Stimulated activated CD4-positive, alpha-beta T cell treated with anti-CD3 and anti-CD28 coated beads, TNF-alpha, amount 100 ng/mL, for 48 hours (primary cell): ENCODE measurements around the gene TAOK1.

Experiments
- DNase-seq, 3 donors: peaks; one replicate each; pipeline ENCODE4 v3.0.0-alpha.2; 2020; ENCODE audit warnings: low read depth in 3 of 3

Gene TAOK1

DNA sequence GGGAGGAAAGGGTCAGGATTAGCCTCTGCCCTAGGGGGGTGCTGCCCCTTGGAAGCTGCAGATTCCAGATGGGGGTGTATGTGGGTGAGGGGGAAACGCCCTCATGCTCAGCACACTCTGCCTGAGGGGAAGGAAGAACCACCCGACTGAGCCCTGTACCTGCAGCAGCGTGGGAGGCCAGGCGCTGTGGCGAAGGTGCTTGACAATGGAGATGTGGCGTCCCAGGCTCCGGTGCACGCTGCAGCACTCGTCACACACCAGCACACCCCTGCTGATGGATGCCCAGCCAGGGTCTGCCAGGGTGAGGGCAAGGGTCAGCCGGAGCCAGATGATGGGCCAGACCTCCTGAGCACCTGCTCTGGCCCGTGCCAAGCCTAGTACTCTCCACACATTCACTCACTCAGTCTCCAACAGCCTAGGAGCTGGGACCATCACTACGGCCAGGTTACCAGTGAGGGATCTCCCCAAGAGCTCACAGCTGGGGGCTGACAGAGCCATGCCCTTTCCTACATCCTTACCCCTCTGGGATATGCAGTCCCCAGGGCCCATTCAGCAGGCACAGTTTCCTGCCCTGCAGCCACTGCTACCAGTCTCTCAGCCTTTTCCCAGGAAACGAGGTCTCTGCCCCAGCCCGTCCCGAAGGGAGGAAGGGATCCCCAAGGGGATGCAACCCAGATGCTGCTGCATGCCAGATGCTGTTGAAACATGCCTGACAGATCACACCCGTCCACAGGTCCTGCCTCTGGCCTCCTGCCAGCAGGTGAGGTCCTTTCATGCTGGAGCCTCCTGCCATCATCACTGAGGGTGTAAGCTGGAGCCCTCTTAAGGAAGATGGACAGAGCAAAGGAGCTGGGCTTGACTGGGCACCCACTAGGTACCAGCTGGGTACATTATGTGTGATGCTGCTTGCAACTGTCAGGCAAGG lies 193.4 kb downstream of the TAOK1 start:
- no peak for DNase-seq

DNA sequence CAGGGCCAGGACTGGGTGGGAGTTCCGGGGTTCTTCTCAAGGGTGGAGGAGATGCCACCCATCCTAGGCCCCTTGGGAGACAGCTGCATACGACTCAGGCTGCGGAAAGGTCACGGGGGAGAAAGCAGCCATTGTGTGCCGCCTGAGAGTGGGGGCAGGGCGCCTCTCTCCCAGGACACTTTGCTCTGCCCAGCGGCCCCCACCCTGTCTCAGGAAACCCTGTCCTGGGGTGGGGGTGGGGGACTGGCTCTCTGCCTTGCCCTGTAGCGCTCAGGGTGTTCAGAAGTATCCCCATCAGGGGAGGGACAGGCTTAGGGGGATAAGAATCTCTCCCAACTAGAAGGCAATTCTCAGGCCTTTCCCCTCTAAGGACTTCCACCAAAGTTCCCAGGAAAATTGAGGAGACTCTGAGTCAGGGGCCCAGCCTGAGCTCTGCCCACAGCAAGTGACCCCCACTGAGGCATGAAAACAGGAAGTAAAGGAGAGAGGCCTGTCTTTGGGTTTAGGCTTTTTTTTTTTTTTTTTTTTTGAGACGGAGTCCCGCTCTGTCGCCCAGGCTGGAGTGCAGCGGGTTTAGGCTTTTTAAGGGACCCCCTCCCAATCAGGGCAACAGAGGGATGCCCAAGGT lies 194.4 kb downstream of the TAOK1 start:
- no peak for DNase-seq

DNA sequence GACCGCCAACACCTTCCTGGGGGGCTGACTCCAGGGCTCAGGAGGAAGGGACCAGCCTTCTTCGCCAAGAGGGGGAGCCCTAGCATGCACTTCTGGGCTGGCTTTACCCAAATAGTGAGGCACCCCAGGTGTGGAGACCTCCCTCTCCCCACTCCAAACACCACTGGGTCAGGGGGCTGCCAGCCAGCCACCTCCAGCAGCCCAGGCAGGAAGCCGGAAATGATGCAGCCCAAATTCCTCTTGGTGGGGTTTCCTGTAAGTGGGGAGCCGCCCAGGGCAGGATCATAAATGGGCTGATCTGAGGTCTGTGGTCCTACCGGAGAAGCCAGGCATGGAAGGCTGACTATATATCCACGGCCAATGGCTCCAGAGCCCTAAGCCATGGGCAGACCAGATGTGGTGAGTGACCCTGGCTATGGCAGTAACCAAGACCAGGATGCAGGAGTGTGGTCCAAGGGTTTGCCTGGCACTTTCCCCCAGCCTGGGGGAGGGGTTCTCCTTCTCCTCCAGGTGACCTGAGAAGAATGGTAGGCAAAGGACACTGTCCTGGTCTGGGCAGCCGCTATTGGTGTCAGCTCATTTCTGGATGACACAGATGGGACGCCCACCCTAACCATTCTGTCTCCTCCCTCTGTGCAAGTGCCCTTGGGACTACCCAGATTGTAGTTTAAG lies 195.1 kb downstream of the TAOK1 start:
- DNase-seq: no peak

DNA sequence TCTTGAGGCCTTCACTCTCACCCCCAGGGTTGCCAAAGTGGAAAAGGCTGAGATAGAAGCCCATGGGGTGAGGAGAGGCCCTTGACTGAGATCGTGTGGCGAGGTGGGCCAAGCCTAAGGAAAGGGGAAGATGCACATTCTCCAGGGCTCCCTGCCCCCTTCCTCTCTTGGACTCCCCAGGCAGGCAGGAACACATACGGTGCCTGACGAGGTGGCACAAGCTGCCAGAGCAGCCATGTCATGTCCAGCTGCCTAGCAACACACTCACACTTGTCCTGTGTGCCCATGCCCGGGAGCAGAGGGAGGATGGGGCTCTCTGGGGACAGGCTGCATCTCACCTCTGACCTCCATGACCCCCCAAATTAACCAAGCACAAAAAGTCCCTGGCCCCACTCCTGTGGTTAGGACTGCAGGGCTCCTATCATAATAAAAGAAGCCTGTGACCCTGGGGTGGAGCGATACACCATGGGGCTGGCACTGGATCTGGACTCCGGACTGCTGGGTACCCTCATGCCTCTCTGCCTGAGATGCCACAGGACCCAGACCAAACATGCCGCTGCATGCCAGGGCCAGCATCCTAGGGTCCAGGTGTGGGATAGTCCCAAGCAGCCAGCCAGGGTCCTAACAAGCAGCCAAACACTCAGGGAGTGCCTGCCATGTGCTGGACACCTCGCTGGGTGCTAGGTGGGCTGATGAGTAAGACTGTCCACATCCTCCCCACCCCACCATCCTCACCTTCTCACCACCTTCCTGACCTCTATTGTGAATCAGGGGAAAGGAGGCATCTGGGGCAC lies 196.7 kb downstream of the TAOK1 start:
- DNase-seq: no peak

DNA sequence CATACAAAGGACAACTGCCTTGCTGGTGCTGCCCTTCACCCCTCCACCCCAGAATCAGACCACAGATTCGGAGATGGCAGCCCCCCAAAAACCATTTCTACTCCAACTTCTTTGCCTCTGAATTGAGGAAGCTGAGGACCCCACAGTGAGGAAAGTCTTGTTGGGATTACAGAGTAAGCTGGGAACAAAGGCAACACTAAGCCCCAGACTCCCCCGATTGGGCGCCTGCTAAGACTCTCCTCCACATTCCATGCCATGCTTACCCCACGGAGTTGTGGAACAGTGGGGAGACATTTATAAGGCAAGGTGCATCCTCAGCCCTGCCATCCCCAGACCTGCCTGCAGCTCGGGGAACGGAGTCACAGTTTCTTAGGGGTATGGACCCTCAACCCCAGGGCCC lies 197.4 kb downstream of the TAOK1 start:
- no peak for DNase-seq

DNA sequence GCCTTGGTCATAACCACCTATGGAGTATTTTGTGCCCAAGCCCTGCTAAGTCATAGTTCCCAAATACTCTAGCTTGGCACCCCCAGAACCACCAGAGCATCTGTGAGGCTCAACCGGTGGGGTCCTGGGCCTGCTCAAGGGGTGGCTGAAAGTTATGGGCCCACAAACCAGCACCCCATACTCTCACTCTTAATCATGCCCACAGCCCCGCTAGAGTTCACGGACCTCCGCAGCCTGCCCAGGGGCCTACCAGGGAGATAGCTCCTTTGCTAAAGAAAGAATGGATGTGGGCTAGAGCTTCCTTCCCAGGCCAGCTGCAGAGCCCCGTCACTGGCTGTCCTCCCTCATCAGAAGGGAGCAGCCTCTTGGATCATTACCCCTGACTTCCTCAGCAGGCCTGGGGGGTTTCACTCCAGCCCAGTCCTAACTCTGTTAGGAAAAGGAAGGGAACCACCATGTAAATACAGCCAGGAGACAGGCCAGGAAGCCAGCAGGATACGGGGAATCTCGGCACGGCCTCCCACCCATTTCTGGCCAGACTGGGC lies 197.9 kb downstream of the TAOK1 start:
- DNase-seq: no peak

DNA sequence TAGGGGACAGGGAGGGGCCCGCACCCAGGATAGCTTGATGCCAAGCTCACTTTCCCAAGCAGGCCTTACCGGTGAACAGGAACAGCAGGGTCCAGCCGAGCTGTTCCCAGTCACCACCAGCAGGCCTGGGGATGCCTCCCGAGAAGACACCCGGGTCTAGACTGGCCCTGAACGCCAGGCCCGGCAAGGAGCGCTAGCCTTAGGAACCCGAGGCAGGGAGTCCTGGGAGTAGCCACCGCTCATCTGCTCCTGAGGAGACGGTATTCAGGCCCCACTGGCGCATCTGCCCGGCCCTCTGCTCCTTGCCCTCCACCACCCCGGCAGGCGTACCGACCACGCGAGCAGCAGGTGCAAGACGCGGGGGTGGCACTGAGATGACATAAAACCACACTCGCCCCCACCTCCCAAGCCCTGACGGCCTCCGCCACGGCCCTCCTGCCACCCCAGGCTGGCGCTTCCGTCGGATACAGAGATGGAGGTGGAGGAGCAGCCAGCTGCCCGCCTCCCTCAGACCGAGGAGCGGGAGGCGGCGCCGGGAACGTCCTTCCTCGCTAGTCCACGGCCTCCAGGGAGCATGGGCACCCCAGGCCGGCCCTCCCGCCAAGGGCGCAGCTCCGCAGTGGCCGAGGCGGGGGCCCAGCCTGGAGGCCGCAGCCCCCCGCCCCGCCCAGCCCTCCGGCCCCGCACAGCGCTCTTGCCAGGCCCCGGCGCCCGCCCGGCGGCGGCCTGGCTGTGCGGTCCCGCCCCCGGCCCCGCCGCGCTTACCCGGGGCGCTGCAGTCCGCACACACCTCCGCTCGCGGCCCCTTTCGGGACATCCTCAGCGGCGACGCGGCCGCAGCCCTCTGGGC lies 198.6 kb downstream of the TAOK1 start:
- DNase-seq: no peak

DNA sequence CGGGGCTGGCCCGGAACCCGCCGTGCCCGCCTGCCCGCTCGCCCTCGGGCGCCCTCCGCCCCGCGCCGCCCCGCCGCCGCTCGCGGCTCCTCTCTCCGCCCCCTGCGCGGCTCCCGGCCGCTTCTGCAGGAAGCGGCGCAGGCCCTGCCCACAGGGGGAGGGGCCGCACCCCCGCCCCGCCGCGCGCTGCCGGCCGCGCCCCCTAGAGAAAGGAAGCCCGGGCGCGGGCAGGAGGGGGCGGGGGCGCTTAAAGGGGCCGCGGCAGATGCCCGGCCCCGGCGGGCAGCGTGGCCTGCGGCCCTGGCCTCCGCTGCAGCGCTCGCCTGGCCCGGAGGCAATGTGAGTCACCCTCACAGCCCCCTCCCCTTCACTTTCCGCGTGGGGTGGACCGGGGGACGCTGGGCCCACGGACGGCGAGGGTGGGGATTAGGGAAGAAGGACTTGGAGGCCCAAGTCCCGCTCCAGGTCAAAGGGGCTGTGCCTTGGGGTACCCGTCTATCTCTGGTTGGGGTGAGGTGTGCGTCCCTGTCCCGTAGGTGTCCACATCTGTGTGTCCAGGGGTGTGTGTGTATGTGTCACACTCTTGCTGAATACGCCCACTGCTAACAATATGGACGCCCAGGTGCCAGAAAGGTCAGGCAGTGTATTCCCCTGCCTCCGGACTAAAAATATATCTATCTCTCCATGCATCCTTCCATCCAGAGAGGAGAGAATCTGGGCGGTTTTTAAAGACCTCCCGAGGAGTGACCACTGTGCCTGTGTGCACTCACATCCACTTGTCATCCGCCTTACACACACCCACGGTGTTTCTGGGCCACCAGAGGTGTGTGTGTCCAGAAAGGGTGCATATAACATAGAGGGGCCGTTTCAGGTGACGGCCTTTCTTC lies 199.6 kb downstream of the TAOK1 start, which contains the start of gene GIT1:
Gene GIT1 (minus strand): TSS at position 125 of the 887 bp plus-strand sequence. CDS start 270 bp downstream, outside the sequence.
- DNase-seq: peak in 2 of 3 donors; percentile 69 to 79

DNA sequence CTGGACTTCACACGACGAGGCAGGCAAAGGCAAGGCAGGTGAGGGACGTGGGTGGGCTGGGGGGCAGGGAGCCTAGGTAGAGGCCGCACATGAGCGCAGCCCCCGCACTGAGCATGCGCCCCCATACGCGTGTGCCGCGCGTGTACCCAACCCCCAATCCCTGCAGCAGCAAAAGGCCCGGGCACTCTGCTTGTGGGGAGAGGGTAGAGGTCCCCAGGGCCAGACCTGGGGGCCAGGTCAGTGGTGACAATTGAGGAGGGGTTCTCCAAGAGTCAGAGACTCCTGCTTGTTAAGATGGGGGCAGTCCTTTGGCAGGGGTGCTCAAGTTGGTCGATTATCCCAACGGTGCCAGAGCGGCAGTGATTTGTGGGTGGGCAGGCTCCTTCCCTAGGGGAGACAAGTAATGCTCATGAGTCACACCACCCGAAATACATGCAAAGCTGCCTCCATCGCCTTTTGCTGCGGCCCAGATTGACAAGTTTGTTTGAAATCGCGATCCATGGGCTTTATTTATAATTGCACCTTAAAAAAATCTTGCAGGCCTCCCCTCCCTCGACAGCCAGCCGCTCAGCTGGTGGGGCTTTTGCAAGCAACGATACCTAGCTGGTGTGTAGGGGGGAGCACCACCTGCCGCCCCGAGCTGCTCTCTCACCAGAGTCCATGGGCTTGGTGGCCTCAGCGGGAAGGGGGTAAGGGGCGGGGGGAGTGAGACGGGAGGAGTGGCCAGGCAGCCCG lies 200.4 kb downstream of the TAOK1 start:
- DNase-seq: no peak

DNA sequence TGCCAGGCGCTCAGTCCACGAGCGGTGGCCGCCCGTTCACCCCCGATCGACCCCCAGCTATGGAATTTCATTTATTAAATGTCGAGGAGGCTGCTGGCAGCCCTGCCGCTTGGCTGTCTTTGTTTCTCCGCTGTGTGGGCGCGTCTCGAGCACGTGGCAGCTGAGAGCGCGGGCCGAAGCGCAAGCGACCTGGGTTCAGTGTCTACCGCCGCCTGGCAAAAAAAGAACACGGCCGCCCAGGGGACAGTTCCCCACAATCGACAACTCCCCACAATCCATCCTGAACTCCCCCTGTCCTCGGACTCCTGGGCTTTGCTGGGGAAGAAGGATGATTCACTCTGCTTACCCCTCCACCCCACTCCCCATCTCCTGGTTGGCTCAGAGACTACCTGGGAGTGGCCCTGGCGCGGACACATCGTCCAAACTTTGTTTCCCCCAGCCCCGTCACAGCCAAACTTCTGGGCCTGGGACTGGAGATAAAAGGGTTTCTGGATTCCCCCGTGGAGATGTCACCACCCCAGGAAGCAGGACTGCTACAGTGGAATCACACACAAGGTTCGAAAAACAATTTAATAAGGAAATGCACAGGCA lies 201.1 kb downstream of the TAOK1 start:
- DNase-seq: no peak

DNA sequence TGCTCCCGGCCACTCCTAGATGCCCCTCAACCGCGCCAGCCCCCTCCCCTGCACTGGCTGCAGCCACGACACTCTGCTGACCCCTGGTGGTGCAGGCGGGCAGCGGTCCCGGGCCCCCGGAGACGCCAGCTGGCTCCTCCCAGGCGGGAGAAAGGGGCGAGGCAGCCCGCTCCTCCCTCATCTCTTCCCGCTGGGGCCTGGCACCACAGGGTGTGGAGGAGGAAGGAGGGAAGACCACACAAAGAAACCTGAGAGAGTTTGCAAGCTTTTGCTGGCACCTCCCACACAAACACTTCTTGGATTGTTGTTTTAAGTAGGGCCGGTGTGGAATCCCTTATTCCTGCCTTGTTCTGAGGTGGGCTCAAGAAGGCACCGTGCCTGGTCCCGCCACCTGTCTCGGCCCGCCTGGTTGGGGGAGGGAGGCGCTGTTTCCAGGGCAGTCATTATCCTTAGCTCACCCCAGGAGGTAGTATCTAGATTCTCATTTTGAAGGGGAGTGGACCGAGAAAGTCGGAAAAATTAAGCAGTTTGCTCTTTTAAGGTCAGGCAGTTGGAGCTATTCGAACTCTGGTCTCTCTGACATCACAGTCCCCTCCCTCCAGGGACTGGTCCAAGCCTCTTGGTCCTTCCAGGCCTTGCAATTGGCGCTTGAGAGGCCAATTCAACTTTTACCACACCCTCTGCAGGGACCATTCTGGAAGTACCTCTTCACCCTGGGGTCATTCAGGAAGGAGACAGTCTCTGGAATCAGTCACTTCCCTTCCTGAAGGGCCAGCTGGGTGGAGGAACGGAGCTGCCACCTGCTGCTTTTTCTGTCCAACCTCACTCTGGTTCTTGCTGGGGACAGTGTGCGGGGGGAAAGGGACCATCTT lies 201.8 kb downstream of the TAOK1 start:
- peak; percentile 68 to 88 (median 72) for DNase-seq

DNA sequence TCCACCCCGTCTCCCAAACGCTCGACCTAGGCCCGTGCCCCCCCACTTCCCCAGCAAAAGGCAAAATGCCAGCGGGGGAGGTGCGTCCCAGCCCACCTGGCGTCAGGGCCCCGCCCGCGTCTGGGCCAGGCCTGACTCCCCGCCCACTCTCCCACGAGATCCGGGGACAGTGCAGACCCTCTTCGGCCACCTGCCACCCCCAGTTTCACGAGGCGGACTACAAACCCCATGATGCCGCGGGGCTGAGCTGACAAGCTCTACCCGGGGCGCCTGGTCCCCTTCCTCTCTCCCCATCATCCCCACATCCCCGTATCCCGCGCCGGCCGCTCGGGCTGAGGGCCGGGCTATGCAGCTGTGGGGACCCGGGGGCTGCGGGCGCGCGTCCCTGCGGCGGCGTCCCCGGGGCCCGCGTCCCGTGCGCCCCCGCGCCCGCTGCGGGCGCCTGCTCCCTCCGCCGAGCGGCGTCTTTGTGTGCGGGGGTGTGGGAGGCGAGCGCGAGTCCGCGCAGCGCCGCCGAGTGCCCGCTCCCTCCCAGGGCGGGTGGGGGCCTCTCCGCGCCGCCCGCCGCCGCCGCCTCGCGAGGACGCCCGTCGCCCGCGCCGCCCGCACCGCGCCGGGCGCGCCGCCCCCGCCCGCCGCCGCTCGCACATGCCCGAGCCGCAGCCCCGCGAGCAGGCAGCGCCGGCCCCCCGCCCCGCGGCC lies 202.8 kb downstream of the TAOK1 start, which contains the start of gene ANKRD13B:
Gene ANKRD13B (plus strand): TSS at position 283 of the 702 bp plus-strand sequence. CDS start 490 bp downstream, outside the sequence.
- no peak for DNase-seq

DNA sequence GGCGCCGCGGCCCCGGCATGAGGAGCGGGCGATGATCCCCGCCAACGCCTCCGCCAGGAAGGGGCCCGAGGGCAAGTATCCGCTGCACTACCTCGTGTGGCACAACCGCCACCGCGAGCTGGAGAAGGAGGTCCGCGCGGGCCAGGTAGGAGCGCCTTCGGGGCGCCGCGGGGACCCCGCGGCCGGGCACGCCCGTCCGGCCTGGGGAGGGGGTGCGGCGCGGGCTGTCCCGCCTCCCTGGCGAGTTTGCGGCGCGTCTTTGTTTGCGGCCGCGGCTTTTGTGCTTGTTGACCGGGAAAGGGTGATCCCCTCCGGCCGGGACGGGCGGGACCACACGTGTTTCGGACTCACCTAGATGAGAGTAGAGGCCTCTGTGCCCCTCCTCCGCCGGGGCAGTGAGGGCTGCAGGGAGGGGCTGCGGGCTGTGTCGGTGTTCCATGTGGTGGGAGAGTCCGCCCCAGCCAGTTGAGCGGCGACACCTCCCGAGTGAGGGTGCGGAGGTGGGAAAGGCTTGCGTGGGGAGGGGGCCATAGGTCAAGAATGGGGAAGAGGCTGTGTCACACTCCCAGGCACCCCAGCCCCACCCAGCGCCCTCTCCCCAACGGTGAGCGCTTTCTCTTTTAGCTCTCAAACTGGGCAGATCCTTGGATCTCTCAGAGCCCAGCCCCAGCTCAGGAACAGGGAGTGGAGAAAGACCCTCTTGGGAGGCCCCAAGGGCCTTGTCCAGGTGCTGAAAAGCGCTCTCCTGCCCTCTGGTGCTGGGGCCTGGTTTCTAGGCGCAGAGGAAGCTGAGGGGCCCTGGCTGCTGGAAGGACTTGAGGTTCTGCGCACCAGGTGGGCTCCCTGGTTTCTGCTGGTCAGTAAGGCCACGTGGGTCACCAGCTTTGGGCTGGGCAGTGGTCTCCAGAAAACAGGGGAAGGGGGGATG lies 203.7 kb downstream of the TAOK1 start:
- DNase-seq: no peak

DNA sequence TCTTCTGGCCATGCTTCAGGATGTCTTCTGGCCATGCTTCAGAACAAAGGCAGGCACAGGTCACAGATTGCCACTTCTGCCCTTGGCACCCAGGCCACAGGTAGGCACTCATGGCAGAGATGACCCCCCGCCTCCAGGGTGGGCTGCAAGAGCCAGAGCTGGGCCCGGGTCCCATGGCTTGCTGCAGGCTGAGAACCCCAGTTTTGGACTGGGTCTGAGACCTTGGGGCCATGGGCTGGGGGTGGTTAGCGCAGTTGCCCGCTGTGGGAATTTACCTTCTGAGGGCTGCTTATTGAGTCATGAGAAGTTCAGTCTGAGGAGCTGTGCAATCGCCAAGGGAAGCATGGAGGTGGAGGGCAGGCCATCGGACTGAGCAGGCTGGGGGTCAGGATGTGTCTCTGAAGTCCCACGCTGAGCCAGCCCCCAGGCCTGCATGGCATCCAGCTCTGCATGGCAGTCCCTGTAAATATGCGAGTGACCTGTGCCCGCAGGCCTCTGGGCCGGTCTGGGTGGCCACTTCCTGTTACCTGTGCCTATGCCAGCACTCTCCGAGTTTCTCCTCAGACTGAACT lies 204.4 kb downstream of the TAOK1 start:
- no peak for DNase-seq
